Hematopoietic multipotent progenitor cell treated with erythropoietin and hydrocortisone succinate and interleukin-3 and kit ligand, for 6 days (in vitro differentiated cells): Measurements from ENCODE around the gene APPL2.
"Not testable (repeated sequence)": the region's sequence is repeated elsewhere in the genome, so short reads cannot be mapped to it uniquely, and the experiment has no call there.

Experiments
- DNase-seq: peaks from one replicate; pipeline ENCODE4 v3.0.0-alpha.2; 2015

Gene APPL2

GRCh38 chr12:105235732-105236476 is at the start of gene APPL2:
Gene APPL2, minus strand, starts transcription at chr12:105236174. Its CDS starts 162 bp downstream, at chr12:105236012.
- peak; percentile 93 for DNase-seq

- DNase-seq = no peak
Measured at GRCh38 chr12:105285378-105285777, 49.4 kb upstream of the APPL2 start.

GRCh38 chr12:105281694-105282049 is 45.7 kb upstream of the APPL2 start:
- no peak for DNase-seq

GRCh38 chr12:105280966-105281693 is 45.2 kb upstream of the APPL2 start:
- DNase-seq = no peak

GRCh38 chr12:105279460-105280056 is 43.6 kb upstream of the APPL2 start:
- DNase-seq = peak; percentile 64

- DNase-seq = peak; percentile 41
Measured at GRCh38 chr12:105278043-105278697, 42.2 kb upstream of the APPL2 start.

- DNase-seq = no peak
Measured at GRCh38 chr12:105275997-105276733, 40.2 kb upstream of the APPL2 start.

- DNase-seq = no peak
Measured at GRCh38 chr12:105274571-105274970, 38.6 kb upstream of the APPL2 start.

- DNase-seq = no peak
Measured at GRCh38 chr12:105273601-105274000, 37.6 kb upstream of the APPL2 start.

- DNase-seq = no peak
Measured at GRCh38 chr12:105272814-105273416, 36.9 kb upstream of the APPL2 start.

- no peak for DNase-seq
Measured at GRCh38 chr12:105272152-105272551, 36.2 kb upstream of the APPL2 start.

- DNase-seq = no peak
Measured at GRCh38 chr12:105271364-105271763, 35.4 kb upstream of the APPL2 start.

- DNase-seq = no peak
Measured at GRCh38 chr12:105270671-105271255, 34.8 kb upstream of the APPL2 start.

- no peak for DNase-seq
Measured at GRCh38 chr12:105267711-105268110, 31.7 kb upstream of the APPL2 start.

GRCh38 chr12:105264771-105265170 is 28.8 kb upstream of the APPL2 start:
- no peak for DNase-seq

GRCh38 chr12:105262461-105263184 is 26.6 kb upstream of the APPL2 start:
- no peak for DNase-seq

GRCh38 chr12:105261010-105261409 is 25.0 kb upstream of the APPL2 start:
- DNase-seq = no peak

- no peak for DNase-seq
Measured at GRCh38 chr12:105259226-105259625, 23.3 kb upstream of the APPL2 start.

GRCh38 chr12:105257321-105257728 is 21.4 kb upstream of the APPL2 start:
- DNase-seq = no peak

GRCh38 chr12:105256921-105257320 is 20.9 kb upstream of the APPL2 start:
- DNase-seq = no peak

- DNase-seq = not testable (repeated sequence)
Measured at GRCh38 chr12:105256431-105256830, 20.5 kb upstream of the APPL2 start.
